CD4-positive, alpha-beta T cell treated with Interleukin-12 subunit alpha and Interleukin-12 subunit beta, for 1 hour (primary cell): ENCODE data around the gene EXD2.
A peak's percentile ranks its signal among the peaks of the same experiment; 100 is the strongest.
"Not testable (repeated sequence)": the region's sequence is repeated elsewhere in the genome, so short reads cannot be mapped to it uniquely, and the experiment has no call there.

Experiments
- DNase-seq: peaks from one replicate; pipeline ENCODE4 v3.0.0-alpha.2; 2020

The EXD2 gene

DNA sequence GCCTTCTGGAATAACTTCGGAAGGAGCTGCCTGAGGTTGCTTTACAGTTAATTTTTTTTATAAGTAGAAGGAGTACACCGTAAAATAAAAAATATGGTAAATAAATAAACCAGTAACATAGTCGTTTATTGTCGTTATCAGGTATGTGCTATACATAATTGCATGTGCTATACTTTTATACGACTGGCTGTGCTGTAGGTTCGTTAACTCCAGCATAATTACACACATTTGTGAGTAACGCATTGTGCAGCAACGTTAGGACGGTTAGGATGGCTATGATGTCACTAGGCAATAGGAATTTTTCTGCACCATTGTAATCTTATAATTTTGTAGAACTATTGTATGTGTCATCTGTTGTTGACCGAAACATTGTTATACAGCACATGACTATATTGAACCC lies 8.5 kb downstream of the EXD2 start:
- DNase-seq = no peak

DNA sequence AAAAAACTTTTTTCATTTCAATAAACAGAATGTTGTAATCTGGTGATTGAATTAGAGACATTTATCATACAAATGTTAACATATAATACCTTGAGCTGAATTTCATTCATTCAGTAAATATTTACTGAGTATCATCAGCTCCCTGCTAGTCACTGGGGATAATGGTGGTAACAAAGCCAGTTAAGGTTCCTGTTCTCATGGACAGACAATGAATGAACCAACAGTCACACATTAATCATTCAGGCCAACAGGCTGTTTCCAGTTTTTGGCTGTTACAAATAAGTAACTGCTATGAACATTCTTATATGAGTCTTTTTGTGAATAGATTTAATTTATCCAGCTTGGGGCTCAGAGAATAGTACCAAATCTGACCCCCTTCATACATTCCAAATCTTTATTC lies 13.5 kb downstream of the EXD2 start:
- DNase-seq = no peak

DNA sequence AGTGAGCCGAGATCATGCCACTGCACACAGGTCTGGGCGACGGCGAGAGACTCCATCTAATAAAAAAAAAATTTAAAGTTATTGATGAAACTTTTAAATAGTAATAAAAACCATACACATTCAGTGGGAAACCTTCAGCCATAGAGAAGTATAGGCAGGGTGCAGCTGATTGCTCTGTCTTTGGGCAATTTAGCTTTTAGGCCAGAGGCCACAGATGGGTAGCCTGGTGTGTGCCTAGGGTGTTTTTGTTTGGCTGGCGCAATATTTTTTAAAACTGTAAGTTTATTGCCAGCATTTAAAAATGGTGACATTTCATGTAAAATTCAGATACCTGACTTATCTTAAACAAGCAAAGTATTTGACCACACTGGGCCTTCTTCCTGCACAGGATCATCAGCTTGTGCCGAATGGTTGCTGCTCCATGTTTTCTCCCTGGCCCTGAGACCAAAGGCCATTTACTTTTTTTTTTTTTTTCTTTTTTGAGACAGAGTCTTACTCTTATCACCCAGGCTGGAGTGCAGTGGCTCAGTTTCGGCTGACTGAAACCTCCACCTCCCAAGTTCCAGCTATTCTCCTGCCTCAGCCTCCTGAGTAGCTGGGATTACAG lies 16.2 kb downstream of the EXD2 start:
- no peak for DNase-seq

DNA sequence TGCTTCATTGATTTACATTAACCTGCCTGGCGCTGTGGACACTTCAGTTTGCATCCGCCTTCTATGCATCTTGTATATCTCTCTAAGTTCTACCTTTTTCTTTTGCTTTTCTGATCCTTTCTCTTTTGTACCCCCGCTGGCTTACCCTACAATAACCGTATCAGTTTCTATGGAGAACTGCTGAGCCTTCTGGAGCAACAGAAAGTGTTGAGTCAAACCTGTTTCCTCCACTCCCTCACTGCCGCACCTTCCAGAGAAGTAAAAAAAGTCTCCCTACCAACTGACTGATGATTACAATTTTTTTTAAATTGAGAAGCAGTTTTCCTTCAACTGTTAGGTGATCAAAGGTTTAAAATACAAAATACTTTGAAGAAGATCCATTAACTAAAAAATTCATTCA lies 17.4 kb downstream of the EXD2 start:
- DNase-seq = no peak

DNA sequence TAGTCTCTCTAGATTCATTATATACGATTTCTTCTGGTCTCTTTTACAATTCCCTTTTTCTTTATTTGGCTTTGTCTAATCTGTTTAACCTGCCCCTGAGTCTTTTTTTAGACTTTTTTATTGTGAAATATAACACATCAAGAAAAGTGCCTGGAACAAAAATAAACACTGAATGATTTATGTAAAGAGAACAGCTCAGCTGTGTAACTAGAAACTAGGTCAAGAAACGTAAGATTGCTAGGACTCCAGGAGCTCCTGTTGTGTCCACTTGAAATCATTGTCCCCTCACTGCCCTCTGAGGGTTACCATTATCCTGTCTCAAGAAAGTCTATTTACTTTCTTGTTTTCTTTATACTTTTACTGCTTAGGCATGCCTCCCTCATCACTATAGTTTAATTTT lies 23.1 kb downstream of the EXD2 start:
- no peak for DNase-seq

DNA sequence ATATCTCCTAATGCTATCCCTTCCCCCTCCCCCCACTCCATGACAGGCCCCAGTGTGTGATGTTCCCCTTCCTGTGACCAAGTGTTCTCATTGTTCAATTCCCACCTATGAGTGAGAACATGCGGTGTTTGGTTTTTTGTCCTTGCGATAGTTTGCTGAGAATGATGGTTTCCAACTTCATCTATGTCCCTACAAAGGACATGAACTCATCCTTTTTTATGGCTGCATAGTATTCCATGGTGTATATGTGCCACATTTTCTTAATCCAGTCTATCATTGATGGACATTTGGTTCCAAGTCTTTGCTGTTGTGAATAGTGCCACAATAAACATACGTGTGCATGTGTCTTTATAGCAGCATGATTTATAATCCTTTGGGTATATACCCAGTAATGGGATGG lies 26.4 kb downstream of the EXD2 start:
- DNase-seq = not testable (repeated sequence)

DNA sequence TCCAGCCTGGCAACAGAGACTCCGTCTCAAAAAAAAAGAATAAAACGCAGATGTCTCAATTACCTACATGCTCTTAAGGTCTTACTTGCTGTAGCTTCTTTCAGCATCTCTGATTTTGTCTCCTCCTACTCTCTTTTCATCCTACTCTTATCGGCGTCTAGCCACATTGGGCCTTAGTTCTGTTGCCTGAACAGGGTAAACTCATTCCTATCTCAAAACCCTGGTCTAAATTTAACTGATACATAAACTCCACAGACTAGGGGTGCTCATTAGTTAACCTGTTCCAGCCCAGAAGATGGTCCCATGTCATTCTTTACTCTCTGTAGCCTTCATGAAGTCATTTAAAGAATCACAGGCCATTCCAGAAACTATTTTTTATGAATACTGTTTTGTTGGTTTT lies 33.6 kb downstream of the EXD2 start:
- DNase-seq = no peak

DNA sequence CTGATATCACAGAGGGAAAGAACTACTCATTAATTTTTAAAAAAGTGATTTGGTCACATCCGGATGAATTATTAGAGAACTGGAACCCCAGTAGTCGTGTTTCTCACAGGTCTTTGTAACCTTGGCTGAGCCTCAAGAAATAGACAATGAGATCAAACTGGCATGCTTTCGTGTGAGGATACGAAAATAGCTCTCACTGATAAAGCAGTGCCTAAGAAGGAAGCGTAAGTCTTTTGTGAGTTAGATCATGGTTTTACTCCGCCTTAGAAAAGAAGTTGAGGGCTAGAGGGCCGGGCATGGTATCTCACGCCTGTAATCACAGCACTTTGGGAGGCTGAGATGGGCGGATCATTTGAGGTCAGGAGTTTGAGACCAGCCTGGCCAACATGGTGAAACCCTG lies 34.9 kb downstream of the EXD2 start:
- no peak for DNase-seq

DNA sequence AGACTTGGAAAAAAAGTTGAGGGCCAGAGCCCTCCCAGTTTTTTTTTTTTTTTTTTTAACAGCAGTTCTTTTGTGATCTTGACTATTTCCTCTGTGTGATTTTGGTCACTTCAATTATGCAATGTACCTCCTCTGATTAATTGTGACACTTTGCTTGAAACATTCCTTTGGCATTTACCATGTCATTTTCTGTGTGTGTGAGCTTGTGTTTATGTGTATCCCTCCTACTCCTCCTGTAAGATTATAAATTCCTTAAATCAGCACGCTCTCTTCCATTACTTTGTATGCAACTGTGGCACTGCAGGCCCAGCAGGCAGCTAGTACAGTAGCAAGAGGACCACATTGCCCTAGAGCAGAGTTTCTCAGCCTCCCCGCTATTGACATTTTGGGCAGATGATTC lies 35.4 kb downstream of the EXD2 start:
- DNase-seq = no peak

DNA sequence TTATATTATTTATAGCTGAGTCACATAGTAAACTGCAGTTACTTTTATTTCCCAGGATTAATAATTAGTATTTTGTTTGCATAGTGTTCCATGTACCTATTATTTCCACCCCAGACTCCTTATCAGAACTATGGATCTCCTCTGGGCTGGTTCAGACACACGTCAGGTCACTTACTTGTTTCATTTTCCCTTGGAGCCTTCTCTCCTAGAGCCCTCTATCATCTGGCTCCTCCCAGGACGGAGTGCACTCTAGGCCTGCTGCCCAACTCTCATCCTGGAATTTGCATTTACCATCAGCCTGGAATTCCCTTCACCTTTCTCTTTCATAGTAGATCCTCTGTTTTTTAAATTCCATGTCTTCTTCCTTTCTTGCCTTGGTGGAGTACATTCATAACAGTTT lies 40.2 kb downstream of the EXD2 start:
- DNase-seq = no peak

DNA sequence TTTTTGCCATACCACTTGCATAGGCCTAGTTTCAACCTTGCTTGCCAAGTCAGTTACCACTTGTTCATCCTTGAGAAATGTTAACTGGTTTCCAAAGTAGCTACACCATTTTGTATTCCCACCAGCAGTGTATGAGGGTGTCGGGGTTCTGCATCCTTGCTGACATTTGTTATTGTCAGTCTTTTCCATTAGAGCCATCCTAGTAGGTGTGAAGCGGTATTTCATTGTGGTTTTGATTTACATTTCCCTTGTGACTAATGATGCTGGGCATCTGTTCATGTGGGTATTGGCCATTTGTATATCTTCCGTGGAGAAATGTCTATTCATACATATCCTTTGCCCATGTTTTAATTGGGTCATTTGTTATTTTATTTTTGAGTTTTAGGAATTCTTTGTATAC lies 41.1 kb downstream of the EXD2 start:
- DNase-seq = no peak

DNA sequence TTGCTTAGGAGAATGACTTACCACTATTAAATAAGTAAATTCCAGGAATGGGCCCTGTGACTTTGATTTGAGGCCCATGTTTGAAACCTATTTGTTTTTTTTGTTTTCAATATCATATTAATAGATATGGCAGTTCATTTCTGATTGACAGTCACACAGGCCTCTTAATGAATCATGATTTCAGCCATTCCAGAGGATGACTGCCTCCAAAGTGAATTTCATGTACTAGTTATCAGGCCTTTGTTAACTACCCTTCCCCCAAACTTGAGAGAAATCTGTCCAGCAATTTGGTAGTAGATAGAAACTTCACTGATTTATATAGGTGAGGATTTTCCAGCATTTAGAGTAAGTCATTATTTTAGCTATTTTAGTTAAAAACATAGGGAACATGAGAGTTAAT lies 42.8 kb downstream of the EXD2 start:
- no peak for DNase-seq

DNA sequence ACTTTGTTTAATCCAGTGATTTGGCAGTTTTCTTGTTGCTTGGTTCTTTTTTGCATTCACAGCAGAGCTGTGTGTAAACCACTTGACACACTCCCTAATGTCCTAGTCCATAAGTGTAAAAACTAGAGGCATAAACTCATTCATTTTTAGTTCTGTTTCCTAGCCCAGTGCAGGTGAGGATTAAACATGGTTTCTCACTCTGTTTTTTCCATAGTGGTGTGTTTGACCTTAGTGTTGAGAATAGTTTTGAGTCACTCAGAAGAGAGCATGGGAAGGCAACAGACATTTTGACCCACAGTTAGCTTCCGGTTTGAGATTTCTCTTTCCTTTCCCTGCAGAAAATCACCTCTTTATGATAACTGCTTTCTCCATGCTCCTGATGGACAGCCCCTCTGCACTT lies 44.4 kb downstream of the EXD2 start:
- DNase-seq = no peak

DNA sequence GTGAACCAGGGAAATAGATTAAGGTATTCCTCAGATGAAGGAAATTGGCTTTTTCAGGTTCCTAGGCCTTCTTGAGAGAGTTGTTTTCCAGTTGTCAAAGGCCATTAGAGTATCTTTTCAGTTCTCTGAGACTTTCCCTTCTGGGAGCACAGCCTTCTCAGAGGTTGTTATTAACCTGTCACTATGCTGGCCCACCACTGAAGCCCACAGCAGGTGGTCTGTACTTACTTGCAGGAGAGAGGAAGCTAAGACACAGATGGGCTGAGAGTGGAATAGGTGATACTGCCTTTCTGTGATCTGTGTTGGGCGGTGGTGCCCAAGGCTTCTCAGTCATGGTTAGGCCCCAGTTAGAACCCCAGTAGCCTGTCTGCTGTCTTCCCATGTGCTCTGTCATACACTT lies 45.8 kb downstream of the EXD2 start:
- DNase-seq = no peak

DNA sequence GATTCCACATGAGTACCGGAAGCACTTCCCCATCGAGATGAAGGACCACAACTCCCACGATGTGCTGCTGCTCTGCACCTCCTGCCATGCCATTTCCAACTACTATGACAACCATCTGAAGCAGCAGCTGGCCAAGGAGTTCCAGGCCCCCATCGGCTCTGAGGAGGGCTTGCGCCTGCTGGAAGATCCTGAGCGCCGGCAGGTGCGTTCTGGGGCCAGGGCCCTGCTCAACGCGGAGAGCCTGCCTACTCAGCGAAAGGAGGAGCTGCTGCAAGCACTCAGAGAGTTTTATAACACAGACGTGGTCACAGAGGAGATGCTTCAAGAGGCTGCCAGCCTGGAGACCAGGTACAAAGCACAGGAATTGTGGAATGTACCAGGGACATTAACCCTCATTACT lies 46.3 kb downstream of the EXD2 start:
- DNase-seq = no peak

DNA sequence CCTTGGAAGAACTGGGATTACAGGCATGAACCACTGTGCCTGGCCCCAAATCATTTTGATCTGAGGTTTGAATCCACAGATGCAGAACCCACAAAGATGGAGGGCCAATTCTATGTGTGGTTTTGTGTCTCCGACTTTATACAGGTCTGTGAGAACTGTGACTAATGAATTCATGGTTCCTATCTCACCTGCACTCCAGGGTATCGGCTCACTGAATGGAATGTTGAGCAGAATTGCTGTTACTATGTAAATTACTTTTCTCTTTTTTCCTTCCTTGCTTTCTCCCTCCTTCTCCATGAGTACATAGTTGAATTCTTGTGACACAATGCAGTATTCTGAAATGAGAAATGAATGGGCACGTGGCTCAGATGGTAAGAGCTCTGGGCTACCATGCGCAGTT lies 47.6 kb downstream of the EXD2 start:
- DNase-seq = no peak

DNA sequence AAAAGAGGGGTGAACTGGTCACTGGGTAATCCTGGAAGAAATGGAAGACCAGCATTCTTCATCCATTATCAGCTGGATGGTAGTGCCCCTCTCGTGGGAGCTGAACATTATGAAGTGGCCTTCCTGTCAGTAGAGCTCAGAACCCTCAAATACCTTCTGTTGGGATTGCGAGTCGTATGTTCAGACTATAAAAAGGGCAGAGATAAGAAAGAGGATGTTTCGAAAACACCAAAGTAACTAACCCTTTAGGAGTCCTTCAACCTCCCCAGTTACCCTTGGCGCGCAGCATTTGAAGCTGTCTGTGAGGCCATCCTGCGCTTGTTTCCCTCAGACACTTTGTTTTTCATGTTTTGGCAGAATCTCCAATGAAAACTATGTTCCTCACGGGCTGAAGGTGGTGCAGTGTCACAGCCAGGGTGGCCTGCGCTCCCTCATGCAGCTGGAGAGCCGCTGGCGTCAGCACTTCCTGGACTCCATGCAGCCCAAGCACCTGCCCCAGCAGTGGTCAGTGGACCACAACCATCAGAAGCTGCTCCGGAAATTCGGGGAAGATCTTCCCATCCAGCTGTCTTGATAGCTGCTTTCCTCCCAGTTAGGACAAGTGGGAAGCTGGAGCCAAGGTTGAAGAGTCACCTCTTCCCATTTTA lies 49.4 kb downstream of the EXD2 start:
- no peak for DNase-seq

DNA sequence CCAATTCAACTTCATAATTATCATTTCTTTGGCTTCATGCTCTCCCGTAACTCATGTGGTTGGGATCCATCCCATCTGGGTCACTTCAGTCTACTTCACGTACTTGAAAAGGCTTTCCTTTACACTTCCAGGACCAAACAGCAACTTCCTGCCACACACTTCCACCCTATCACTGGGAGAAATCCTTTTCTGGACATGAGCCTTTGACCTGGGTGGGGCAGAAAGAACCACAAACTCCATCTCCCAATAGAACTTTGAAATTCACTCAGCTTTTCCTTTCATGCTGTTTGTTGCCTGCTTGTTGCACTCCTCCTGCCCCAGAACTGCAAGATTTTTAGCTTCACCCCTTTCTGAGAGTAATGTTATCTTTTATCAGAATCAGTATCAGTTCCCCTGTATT lies 50.3 kb downstream of the EXD2 start:
- DNase-seq = no peak

DNA sequence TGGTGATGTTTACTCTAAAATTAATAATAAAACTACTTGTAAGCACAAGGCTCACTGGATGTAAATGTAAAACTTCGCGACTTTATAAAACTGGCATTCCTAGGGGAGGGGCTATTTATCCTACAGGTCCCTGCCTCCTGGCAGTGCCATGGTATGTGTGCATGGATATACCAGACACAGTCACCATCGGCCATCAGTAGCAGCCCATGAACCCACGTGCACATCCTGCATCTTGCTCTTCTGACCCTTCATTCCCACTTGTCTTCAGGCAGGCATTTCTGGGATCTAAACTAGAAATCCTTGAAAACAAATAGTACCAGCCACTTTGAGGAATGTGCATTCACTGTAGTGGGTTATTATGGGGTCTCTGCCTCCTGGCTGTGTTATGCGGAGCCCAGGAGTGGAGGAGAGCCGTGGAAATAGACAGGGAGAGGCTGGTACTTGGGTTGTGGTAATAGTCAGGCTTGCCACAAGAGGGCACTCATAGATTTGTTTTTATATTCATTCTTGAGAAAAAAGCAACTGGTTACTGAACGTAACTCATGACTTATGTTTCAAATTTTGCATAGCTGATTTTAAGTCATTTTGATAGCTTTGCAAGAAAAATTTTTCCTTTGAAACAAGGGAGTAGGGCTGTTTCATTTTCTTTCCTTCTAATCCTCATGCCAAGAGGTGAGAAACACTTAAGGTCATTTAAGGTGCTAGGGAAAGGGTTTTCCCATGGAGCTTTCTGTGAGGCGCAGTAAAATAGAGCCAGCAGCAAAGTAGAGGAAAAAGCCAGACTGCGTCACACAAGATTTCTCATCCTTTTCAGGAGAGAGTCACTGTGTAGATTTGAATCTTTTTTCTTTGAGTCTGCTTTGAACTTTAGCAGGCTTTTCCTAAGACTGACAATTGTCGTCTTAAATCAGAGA lies 51.3 kb downstream of the EXD2 start:
- peak; percentile 64 for DNase-seq

DNA sequence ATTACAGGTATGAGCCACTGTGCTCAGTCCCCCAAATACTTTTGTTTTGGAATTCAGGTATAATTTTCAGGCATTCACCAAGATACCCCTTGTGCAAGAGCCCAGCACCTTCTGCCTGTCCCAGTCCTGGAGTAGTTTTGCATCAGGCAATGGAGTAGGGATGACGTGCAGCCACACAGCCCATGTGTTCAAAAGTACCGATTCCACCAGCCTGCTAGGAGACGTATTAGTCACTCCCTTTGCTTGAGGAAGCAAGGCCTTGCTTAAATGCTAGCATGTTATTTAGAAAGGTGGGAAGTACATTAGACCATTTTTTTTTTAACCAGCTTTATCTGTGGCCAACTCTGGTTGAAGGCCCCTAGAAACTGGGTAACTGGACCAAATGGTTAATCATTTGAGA lies 53.6 kb downstream of the EXD2 start:
- no peak for DNase-seq

DNA sequence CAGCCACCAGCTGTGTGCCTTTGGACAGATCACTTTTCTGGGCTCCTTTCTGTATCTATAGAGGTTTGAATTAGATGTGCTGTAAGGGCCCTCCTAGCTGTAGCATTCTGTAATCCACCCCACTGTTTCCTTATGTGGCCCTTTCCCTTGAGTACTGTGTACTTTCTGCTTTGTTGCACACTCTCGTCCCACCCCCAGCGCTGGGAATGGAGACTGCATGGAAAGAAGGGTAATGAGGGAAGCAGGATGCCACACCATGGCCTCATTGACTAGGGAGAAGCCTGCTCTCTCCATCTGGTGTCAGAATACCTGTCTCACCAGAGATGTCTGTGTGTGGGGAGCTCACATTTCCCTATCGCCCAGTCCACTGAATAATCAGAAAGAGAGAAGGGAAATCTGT lies 55.0 kb downstream of the EXD2 start:
- DNase-seq = no peak

DNA sequence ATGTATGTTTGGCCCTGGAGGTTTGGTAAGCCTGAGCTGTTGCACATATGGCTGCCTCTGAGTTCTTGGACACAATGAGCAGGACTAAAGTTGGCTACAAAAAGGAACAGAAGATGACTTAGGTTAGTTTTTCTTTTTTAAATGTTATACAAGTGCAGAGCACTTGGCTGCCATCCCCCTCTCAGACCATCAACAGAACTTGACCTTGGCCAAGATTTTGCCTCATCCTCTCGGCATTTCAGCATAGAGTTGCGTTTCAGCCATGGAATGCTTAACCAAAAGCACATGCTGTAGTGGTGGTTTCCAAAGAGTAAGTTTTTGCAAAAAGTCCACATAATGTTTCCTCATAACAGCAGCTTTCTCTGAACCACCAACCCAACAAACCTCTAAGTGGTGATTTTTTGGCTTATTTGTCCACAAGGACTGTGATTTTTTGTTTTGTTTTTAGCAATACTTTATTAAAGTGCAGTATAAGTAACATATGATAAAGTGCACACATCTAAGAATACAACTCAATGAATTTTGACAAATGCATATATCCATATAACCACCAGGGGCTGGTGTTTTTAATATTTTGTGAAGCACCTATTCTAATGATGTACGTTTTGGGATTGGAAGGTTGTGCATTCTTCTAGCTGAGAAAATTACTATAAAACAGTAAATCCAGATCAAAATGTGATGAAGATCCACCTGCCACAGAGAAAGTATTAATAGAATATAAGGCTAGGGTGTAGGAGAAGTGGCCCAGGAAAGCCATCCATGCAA lies 56.6 kb downstream of the EXD2 start:
- no peak for DNase-seq

DNA sequence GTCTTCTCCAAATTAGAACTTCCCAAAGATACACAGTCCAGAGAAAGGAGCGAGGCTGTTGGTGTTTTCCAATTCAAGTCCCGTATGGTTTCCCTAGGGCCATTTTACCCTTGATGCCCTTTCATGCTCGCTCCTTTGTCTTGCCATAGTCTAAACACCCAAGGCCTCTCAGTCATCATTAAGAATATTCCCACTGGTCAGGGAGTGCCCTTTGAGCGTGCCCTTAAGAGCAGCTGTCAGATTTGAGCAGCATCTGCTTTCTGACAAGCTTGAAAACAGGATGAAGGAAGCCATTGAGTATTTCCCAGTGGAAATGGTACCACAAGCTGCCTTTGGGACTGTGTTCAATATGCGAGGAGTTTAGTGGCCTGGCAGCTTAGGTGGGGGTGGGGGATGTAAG lies 58.3 kb downstream of the EXD2 start:
- DNase-seq = no peak

DNA sequence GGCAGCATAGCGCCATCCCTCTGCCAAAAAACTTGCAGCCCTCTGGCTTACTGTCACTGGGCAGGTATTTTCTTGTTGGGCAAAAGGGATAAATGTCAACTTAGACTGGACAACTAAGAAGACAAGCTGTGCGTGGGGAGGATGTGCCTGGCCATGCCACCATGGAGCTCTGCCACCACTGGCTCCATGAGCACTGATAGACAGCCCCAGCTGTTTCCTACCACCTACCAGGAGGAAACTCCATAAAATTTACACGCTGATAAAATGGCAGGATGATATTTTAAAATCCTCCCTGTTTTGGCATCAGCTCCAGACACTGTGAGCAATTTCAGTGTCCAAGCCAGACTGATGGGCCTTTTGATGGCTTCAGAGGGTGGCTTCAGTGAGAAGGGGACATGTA lies 61.6 kb downstream of the EXD2 start:
- no peak for DNase-seq
